GM23338 (cell line): Measurements from ENCODE around the gene RSPH6A. TPM values are rescaled to one million over a fixed set of nuclear protein-coding genes. Genes with fewer than 3 reads are reported as not detected.
A peak's percentile ranks its signal among the peaks of the same experiment; 100 is the strongest.

Experiments
- ATAC-seq: fragments of 200-7000 bp; cut with Tn5 transposase; 3 replicates; pipeline ENCODE4 v1.9.1; 2020
- DNase-seq: peaks from one replicate; pipeline ENCODE4 v3.0.0-alpha.2; 2015; ENCODE audit warnings: low spot score
- H2AFZ ChIP-seq: fragments of 200-600 bp; sonication (generic); 2 replicates; pipeline ENCODE4 v1.8.0; 2016; ENCODE audit warnings: antibody characterized with exemption, mild to moderate bottlenecking, moderate library complexity
- H3F3A ChIP-seq: fragments of 200-600 bp; sonication (generic); replicated peaks from 2 replicates; pipeline ENCODE4 v1.8.0; 2017; ENCODE audit warnings: antibody characterized with exemption, mixed run types, low read depth
- H3K27ac ChIP-seq: fragments of 200-600 bp; sonication (generic); 2 replicates; pipeline ENCODE4 v1.6.1; 2016; ENCODE audit warnings: low read depth
- H3K27me3 ChIP-seq: fragments of 200-600 bp; sonication (generic); 2 replicates; pipeline ENCODE4 v1.8.0; 2016; ENCODE audit warnings: mild to moderate bottlenecking, mixed run types, moderate library complexity; ENCODE audit not compliant: insufficient read depth
- H3K36me3 ChIP-seq: fragments of 200-600 bp; sonication (generic); 2 replicates; pipeline ENCODE4 v1.8.0; 2016; ENCODE audit warnings: mild to moderate bottlenecking; ENCODE audit not compliant: insufficient read depth
- H3K4me1 ChIP-seq: fragments of 200-600 bp; sonication (generic); 2 replicates; pipeline ENCODE4 v1.8.0; 2016; ENCODE audit warnings: mild to moderate bottlenecking, moderate library complexity; ENCODE audit not compliant: insufficient read depth
- H3K4me2 ChIP-seq: fragments of 200-600 bp; sonication (generic); 2 replicates; pipeline ENCODE4 v1.7.1; 2017; ENCODE audit warnings: mixed run types
- H3K4me3 ChIP-seq: fragments of 200-600 bp; sonication (generic); 2 replicates; pipeline ENCODE4 v1.6.1; 2016; ENCODE audit warnings: mixed run types
- H3K79me2 ChIP-seq: fragments of 200-600 bp; sonication (generic); replicated peaks from 2 replicates; pipeline ENCODE4 v1.8.0; 2017; ENCODE audit warnings: mild to moderate bottlenecking; ENCODE audit not compliant: insufficient read depth
- H3K9me2 ChIP-seq: fragments of 200-600 bp; sonication (generic); 2 replicates; pipeline ENCODE4 v1.8.0; 2017; ENCODE audit not compliant: insufficient read depth
- H4K20me1 ChIP-seq: fragments of 200-600 bp; sonication (generic); replicated peaks from 2 replicates; pipeline ENCODE4 v1.8.0; 2017; ENCODE audit warnings: mild to moderate bottlenecking; ENCODE audit not compliant: insufficient read depth
- H3K27ac Mint-ChIP-seq: 2 replicates; pipeline ENCODE4 v1.8.0; 2020; ENCODE audit warnings: inconsistent platforms, mild to moderate bottlenecking, moderate library complexity, mixed read lengths
- H3K27me3 Mint-ChIP-seq: 3 replicates; pipeline ENCODE4 v1.8.0; 2022; ENCODE audit warnings: low read depth, mild to moderate bottlenecking, moderate library complexity, mixed read lengths, inconsistent platforms; ENCODE audit not compliant: insufficient read depth, poor library complexity
- H3K36me3 Mint-ChIP-seq: 3 replicates; pipeline ENCODE4 v1.8.0; 2021; ENCODE audit warnings: low read depth, mild to moderate bottlenecking, inconsistent platforms, moderate library complexity, mixed read lengths
- H3K4me1 Mint-ChIP-seq: 3 replicates; pipeline ENCODE4 v1.8.0; 2020; ENCODE audit warnings: mild to moderate bottlenecking, inconsistent platforms, mixed read lengths
- H3K4me3 Mint-ChIP-seq: 3 replicates; pipeline ENCODE4 v1.8.0; 2021; ENCODE audit warnings: moderate library complexity, mild to moderate bottlenecking, inconsistent platforms, mixed read lengths
- H3K9me3 Mint-ChIP-seq: 3 replicates; pipeline ENCODE4 v1.8.0; 2020; ENCODE audit warnings: moderate library complexity, mild to moderate bottlenecking, inconsistent platforms, mixed read lengths
- CREB1 ChIP-seq: fragments of 250-450 bp; sonication (Bioruptor Pico); IDR thresholded peaks from 2 replicates; pipeline ENCODE4 v1.5.0; 2020; ENCODE audit warnings: low read depth, mild to moderate bottlenecking, moderate library complexity
- ETS1 ChIP-seq: IDR thresholded peaks from 2 replicates; pipeline ENCODE4 v1.6.1; 2016; ENCODE audit warnings: antibody characterized with exemption
- EZH2phosphoT487 ChIP-seq: fragments of 200-600 bp; sonication (generic); IDR thresholded peaks from one replicate; pipeline ENCODE4 v1.8.1; 2018; ENCODE audit warnings: antibody characterized with exemption; ENCODE audit not compliant: unreplicated experiment
- JUNB ChIP-seq: IDR thresholded peaks from one replicate; pipeline ENCODE4 v1.6.1; 2016; ENCODE audit warnings: antibody characterized with exemption; ENCODE audit not compliant: unreplicated experiment
- POLR2AphosphoS5 ChIP-seq: IDR thresholded peaks from 2 replicates; pipeline ENCODE4 v1.6.1; 2016; ENCODE audit warnings: antibody characterized with exemption, low read depth
- REST ChIP-seq: IDR thresholded peaks from one replicate; pipeline ENCODE4 v1.6.1; 2018; ENCODE audit warnings: antibody characterized with exemption; ENCODE audit not compliant: unreplicated experiment
- STAT1 ChIP-seq: IDR thresholded peaks from one replicate; pipeline ENCODE4 v1.6.1; 2016; ENCODE audit warnings: antibody characterized with exemption; ENCODE audit not compliant: unreplicated experiment
- ZNF331 ChIP-seq: fragments of 250-450 bp; sonication (Bioruptor Pico); IDR thresholded peaks from 2 replicates; pipeline ENCODE4 v1.5.0; 2020; ENCODE audit warnings: low read depth, mild to moderate bottlenecking, moderate library complexity
- ZNF462 ChIP-seq: fragments of 250-450 bp; sonication (Bioruptor Pico); IDR thresholded peaks from 2 replicates; pipeline ENCODE4 v1.5.0; 2020; ENCODE audit warnings: mild to moderate bottlenecking, moderate library complexity
- polyA plus RNA-seq: library from polyadenylated mRNA; unstranded; fragments of >200 nt; fragmentation: Nextera tagmentation; extraction: Ambion mirVana; gene quantifications from 2 replicates; pipeline ENCODE4 v1.2.1, GENCODE V29; 2016
- total RNA-seq: library from RNA; depleted of rRNA; stranded (reverse); fragments of >200 nt; shearing (Covaris generic); gene quantifications from 2 replicates; pipeline ENCODE4 v1.2.3, GENCODE V29; 2014

The RSPH6A gene
- total and polyA plus RNA-seq, 2 experiments from 2014 or later = 0.11 to 0.21 TPM

GRCh38 chr19:45772912-45773311, 42.2 kb downstream of the RSPH6A start:
- H3K4me3 Mint-ChIP-seq = no peak overlapping the region
- H3K27ac Mint-ChIP-seq = no peak overlapping the region

More at GRCh38 chr19:45772912-45773311, 42.2 kb downstream of the RSPH6A start:
- peaks cover 28% of the 10 kb centered on the region for H3F3A ChIP-seq
- no peaks in the 10 kb centered on the region for H3K27me3 ChIP-seq
- H3K27me3 Mint-ChIP-seq = peaks cover 39% of the 10 kb centered on the region
- TF ChIP-seq REST = no peak
- no peak for TF ChIP-seq ZNF462 (CRISPR knock-in tag)
- no peak for TF ChIP-seq STAT1
- 0 out of 2 replicates have a peak, but pooled peaks have one; percentile 1 for TF ChIP-seq POLR2AphosphoS5
- TF ChIP-seq ZNF331 (CRISPR knock-in tag) = no peak
- TF ChIP-seq ETS1 = no peak
- no peak for TF ChIP-seq JUNB
- TF ChIP-seq CREB1 (CRISPR knock-in tag) = no peak
- no peak for TF ChIP-seq EZH2phosphoT487
- peaks cover 3% of the 10 kb centered on the region; the same call in 1 of the 2 replicates for H4K20me1 ChIP-seq
- peaks cover 9% of the 10 kb centered on the region; the same call in 1 of the 2 replicates for H3K4me1 ChIP-seq
- no peak overlapping the region for H3K4me2 ChIP-seq
- ATAC-seq = no peak
- H3K36me3 ChIP-seq = 0 out of 2 replicates have a peak, but pooled peaks cover 3% of the 10 kb centered on the region
- H3K79me2 ChIP-seq = no peaks in the 10 kb centered on the region
- peaks cover 15% of the 10 kb centered on the region for H3K4me1 Mint-ChIP-seq
- no peak for DNase-seq
- no peak overlapping the region for H2AFZ ChIP-seq
- no peak overlapping the region for H3K27ac ChIP-seq
- no peaks in the 10 kb centered on the region; the same call in 2 of the 3 replicates for H3K9me3 Mint-ChIP-seq
- no peak overlapping the region for H3K4me3 ChIP-seq
- H3K36me3 Mint-ChIP-seq = peaks cover 40% of the 10 kb centered on the region
- H3K9me2 ChIP-seq = no peaks in the 10 kb centered on the region
